ENCODE results near the gene LIMA1. TPM values are rescaled to one million over a fixed set of nuclear protein-coding genes. Genes with fewer than 3 reads are reported as not detected.

LIMA1 gene
- total and polyA plus RNA-seq, 9 of the 15 experiments (the other 6 are each of a cell fraction or from before 2014, with no cell fraction given) = 20.2 to 37.8 (median 27.3) TPM

GRCh38 chr12:50326590-50327284, 43.4 kb upstream of the LIMA1 start:
- peaks cover 0 to 3% of the 10 kb centered on the region in 2 experiments; a peak in 2 of 5 replicates for H3K4me1 ChIP-seq (replicated peaks in 1 of 2; ENCODE audit: control insufficient read depth in 2 of 2, insufficient read depth in 2 of 2, low read length in 2 of 2)
- H3K36me3 ChIP-seq (ENCODE audit: control insufficient read depth, insufficient read depth, low read length) = no peaks in the 10 kb centered on the region
- FAIRE-seq = no peak
- TF ChIP-seq ZNF586 (CRISPR knock-in tag; conservative IDR thresholded peaks at IDR 0.05) (no peak), HES1 (IDR thresholded peaks at IDR 0.05; ENCODE audit: low read depth) (no peak), FOXM1 (IDR thresholded peaks at IDR 0.05; ENCODE audit: low read depth) (no peak), FOXM1 (CRISPR knock-in tag; IDR thresholded peaks at IDR 0.05; ENCODE audit: low read depth) (no peak), GATAD2B (IDR thresholded peaks at IDR 0.05; ENCODE audit: borderline replicate concordance) (no peak), RAD21 (CRISPR knock-in tag; conservative IDR thresholded peaks at IDR 0.05 in 1 of 2, IDR thresholded peaks at IDR 0.05 in 1 of 2) (no peak), ZNF431 (CRISPR knock-in tag; IDR thresholded peaks at IDR 0.05) (no peak), PATZ1 (CRISPR knock-in tag; IDR thresholded peaks at IDR 0.05; ENCODE audit: borderline replicate concordance) (no peak), TGIF2 (CRISPR knock-in tag; IDR thresholded peaks at IDR 0.05) (no peak), YY1 (IDR thresholded peaks at IDR 0.05; ENCODE audit: borderline replicate concordance in 1 of 3, control insufficient read depth in 1 of 3, extremely low read depth in 1 of 3, insufficient read depth in 3 of 3, insufficient read length in 1 of 3, insufficient replicate concordance in 2 of 3, low read depth in 1 of 3, low read length in 2 of 3) (no peak)
- no peak overlapping the region for H3K27ac ChIP-seq (ENCODE audit: extremely low read depth, low read depth, low read length)
- H2AFZ ChIP-seq (ENCODE audit: low read depth, low read length) = no peak overlapping the region
- ChIA-PET POLR2A (no interaction called here), CTCF (ENCODE audit: low intra/inter-chr PET ratio) (interaction anchor here (1.1 kb wide), 1 partner anchor 8 kb away, joined by 3 read pairs; no protein-coding TSS in a partner anchor)
- DNase-seq (ENCODE audit: extremely low read depth in 1 of 4, low spot score in 3 of 4) = no peak
- WGBS (ENCODE audit: insufficient coverage, low coverage, missing lambda C conversion rate) = 31% methylated on average over 4 of the region's 4 CpGs
- intact Hi-C loops (cut with micrococcal nuclease) = no loop called here
- H4K20me1 ChIP-seq (replicated peaks; ENCODE audit: control insufficient read depth, insufficient read depth, low read length) = no peaks in the 10 kb centered on the region
- H3K4me2 ChIP-seq (ENCODE audit: insufficient read depth, low read length) = no peak overlapping the region
- no peaks in the 10 kb centered on the region for H3K79me2 ChIP-seq (ENCODE audit: control insufficient read depth, insufficient read depth, low read length)
- H3K9ac ChIP-seq (ENCODE audit: insufficient read depth in 1 of 2, low read depth in 2 of 2, low read length in 2 of 2) = no peak overlapping the region
- in situ Hi-C loops (cut with MboI) = no loop called here
- no peaks in the 10 kb centered on the region for H3K9me1 ChIP-seq (ENCODE audit: control insufficient read depth, insufficient read depth, low read length)
- no TSS peak for BruUV-seq (replicated peaks)
- no peak overlapping the region for H3K4me3 ChIP-seq
- no peak for ATAC-seq
- H3K27me3 ChIP-seq (ENCODE audit: control insufficient read depth in 2 of 2, insufficient read depth in 2 of 2, low read length in 2 of 2) = no peaks in the 10 kb centered on the region
- H3K9me3 ChIP-seq (replicated peaks; ENCODE audit: control insufficient read depth, insufficient read depth, low read depth, low read length) = no peaks in the 10 kb centered on the region
